Measurements from ENCODE around the gene ARHGAP24. TPM values are rescaled to one million over a fixed set of nuclear protein-coding genes. Genes with fewer than 3 reads are reported as not detected.

Gene ARHGAP24
- total and polyA plus RNA-seq, 2 of the 13 experiments (the other 11 are each of a cell fraction or from before 2014, with no cell fraction given) = 0.07 to 0.55 TPM

- ChIA-PET POLR2A (no interaction called here), CTCF (ENCODE audit: low intra/inter-chr PET ratio, low total read pairs) (no interaction called here)
- TF ChIP-seq ZNF326 (CRISPR knock-in tag; IDR thresholded peaks at IDR 0.05; ENCODE audit: borderline replicate concordance) = no peak
- TF ChIP-seq RAD21 (CRISPR knock-in tag; IDR thresholded peaks at IDR 0.05) = peak; percentile 21; the same call in 1 of the 2 replicates
- peak; percentile 57 for TF ChIP-seq STAG1 (CRISPR knock-in tag; IDR thresholded peaks at IDR 0.05)
- peak; percentile 62 for TF ChIP-seq CTCF (CRISPR knock-in tag; IDR thresholded peaks at IDR 0.05)
- peak; percentile 9; the same call in 1 of the 2 replicates for TF ChIP-seq SMC3 (IDR thresholded peaks at IDR 0.05; ENCODE audit: low read length)
- Histone ChIP-seq H3K4me1 (ENCODE audit: insufficient read depth, low read length) (no peaks in the 10 kb centered on the region), H4K20me1 (ENCODE audit: insufficient read depth, low read length) (no peaks in the 10 kb centered on the region), H3K9me3 (ENCODE audit: low read length) (no peaks in the 10 kb centered on the region), H3K4me3 (replicated peaks in 1 of 3; ENCODE audit: insufficient read depth in 1 of 3, low read depth in 2 of 3, low read length in 3 of 3) (no peak overlapping the region), H3K9ac (ENCODE audit: insufficient read depth, low read depth, low read length) (no peak overlapping the region), H3K4me2 (ENCODE audit: low read depth, low read length) (no peak overlapping the region), H3K27ac (ENCODE audit: extremely low read length, insufficient read depth, low read length) (no peak overlapping the region), H3K36me3 (replicated peaks in 1 of 2; ENCODE audit: control insufficient read depth in 1 of 2, insufficient read depth in 2 of 2, low read length in 2 of 2) (no peaks in the 10 kb centered on the region), H3K27me3 (ENCODE audit: control insufficient read depth in 1 of 2, insufficient read depth in 2 of 2, low read length in 2 of 2) (no peaks in the 10 kb centered on the region), H3K79me2 (ENCODE audit: insufficient read depth, low read length) (no peaks in the 10 kb centered on the region), H2AFZ (ENCODE audit: low read length) (no peak overlapping the region)
- DNase-seq (ENCODE audit: low spot score) (peak; percentile 32), ATAC-seq (peak; percentile 68), FAIRE-seq (peak; percentile 60)
- BruUV-seq (replicated peaks) = no TSS peak
- in situ Hi-C loops (cut with HindIII; ENCODE audit: extremely low pct_ligation_motif_present, low pct_unique_long_range_greater_than_20kb) (no loop called here), intact Hi-C loops (cut with micrococcal nuclease; ENCODE audit: unreplicated experiment) (loop anchor here (1.0 to 5.0 kb wide), 2 partner anchors 178 to 248 kb away; no protein-coding TSS in a partner anchor)
- WGBS (ENCODE audit: low lambda C conversion rate) = 1% methylated on average over 8 of the region's 8 CpGs
Measured at GRCh38 chr4:86043755-86044592, 569.0 kb downstream of the ARHGAP24 start.

GRCh38 chr4:86044593-86044985 is 569.6 kb downstream of the ARHGAP24 start:
- intact Hi-C loops (cut with micrococcal nuclease; ENCODE audit: unreplicated experiment) (loop anchor here (1.0 to 5.0 kb wide), 2 partner anchors 178 to 248 kb away; no protein-coding TSS in a partner anchor), in situ Hi-C loops (cut with HindIII; ENCODE audit: extremely low pct_ligation_motif_present, low pct_unique_long_range_greater_than_20kb) (no loop called here)
- no TSS peak for BruUV-seq (replicated peaks)
- Histone ChIP-seq H3K4me1 (ENCODE audit: insufficient read depth, low read length) (no peaks in the 10 kb centered on the region), H3K79me2 (ENCODE audit: insufficient read depth, low read length) (no peaks in the 10 kb centered on the region), H3K4me3 (replicated peaks in 1 of 3; ENCODE audit: insufficient read depth in 1 of 3, low read depth in 2 of 3, low read length in 3 of 3) (no peak overlapping the region), H3K27ac (ENCODE audit: extremely low read length, insufficient read depth, low read length) (no peak overlapping the region), H3K9me3 (ENCODE audit: low read length) (no peaks in the 10 kb centered on the region), H4K20me1 (ENCODE audit: insufficient read depth, low read length) (no peaks in the 10 kb centered on the region), H3K27me3 (ENCODE audit: control insufficient read depth in 1 of 2, insufficient read depth in 2 of 2, low read length in 2 of 2) (no peaks in the 10 kb centered on the region), H3K4me2 (ENCODE audit: low read depth, low read length) (no peak overlapping the region), H3K36me3 (replicated peaks in 1 of 2; ENCODE audit: control insufficient read depth in 1 of 2, insufficient read depth in 2 of 2, low read length in 2 of 2) (no peaks in the 10 kb centered on the region), H2AFZ (ENCODE audit: low read length) (no peak overlapping the region), H3K9ac (ENCODE audit: insufficient read depth, low read depth, low read length) (no peak overlapping the region)
- WGBS (ENCODE audit: low lambda C conversion rate) = 35% methylated on average over 3 of the region's 3 CpGs
- ChIA-PET POLR2A (no interaction called here), CTCF (ENCODE audit: low intra/inter-chr PET ratio, low total read pairs) (no interaction called here)
- no peak for DNase-seq (ENCODE audit: low spot score)
- no peak for ATAC-seq
- TF ChIP-seq SIN3B (IDR thresholded peaks at IDR 0.05; ENCODE audit: low read length) (no peak), ZEB1 (IDR thresholded peaks at IDR 0.05; ENCODE audit: insufficient replicate concordance, low read depth) (no peak), ZNF589 (CRISPR knock-in tag; conservative IDR thresholded peaks at IDR 0.05) (no peak), ZMYM4 (CRISPR knock-in tag; IDR thresholded peaks at IDR 0.05) (no peak), MIER2 (CRISPR knock-in tag; IDR thresholded peaks at IDR 0.05) (no peak), ZNF841 (CRISPR knock-in tag; IDR thresholded peaks at IDR 0.05; ENCODE audit: borderline replicate concordance) (no peak), MAX (IDR thresholded peaks at IDR 0.05) (no peak), THYN1 (CRISPR knock-in tag; IDR thresholded peaks at IDR 0.05; ENCODE audit: borderline replicate concordance, low read depth) (no peak), KLF9 (CRISPR knock-in tag; IDR thresholded peaks at IDR 0.05; ENCODE audit: low read depth) (no peak), ZFP37 (CRISPR knock-in tag; IDR thresholded peaks at IDR 0.05; ENCODE audit: borderline replicate concordance) (no peak), JUNB (CRISPR knock-in tag; IDR thresholded peaks at IDR 0.05; ENCODE audit: borderline replicate concordance) (no peak)
- no peak for FAIRE-seq

Measured in HepG2 (cell line).